T-helper 22 cell (primary cell): ENCODE data around the gene RER1.

ENCODE experiments used
- DNase-seq: peaks from one replicate; pipeline ENCODE4 v3.0.0-alpha.2; 2020; ENCODE audit warnings: low read depth

RER1 gene

DNA sequence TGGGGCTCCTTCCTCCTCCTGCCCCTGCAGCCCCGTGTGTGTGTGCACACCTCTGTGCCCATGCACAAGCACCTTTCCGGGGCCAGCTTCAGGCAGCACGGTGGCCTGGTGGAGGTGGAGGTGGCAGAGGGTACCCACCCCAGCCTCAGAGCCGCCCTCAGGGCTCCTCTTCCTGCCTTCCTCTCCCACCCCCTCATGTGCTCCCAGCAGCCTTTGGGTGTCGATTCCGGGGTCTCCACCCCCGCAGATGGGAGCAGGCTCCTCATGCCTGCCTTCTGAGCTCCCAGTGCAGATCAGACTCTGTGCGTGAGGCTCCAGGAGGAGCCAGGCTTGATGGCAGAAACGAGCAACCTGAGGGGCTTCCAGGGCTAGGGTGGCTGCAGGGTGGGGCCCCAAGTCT is 55.2 kb downstream of the RER1 start:
- DNase-seq: no peak

DNA sequence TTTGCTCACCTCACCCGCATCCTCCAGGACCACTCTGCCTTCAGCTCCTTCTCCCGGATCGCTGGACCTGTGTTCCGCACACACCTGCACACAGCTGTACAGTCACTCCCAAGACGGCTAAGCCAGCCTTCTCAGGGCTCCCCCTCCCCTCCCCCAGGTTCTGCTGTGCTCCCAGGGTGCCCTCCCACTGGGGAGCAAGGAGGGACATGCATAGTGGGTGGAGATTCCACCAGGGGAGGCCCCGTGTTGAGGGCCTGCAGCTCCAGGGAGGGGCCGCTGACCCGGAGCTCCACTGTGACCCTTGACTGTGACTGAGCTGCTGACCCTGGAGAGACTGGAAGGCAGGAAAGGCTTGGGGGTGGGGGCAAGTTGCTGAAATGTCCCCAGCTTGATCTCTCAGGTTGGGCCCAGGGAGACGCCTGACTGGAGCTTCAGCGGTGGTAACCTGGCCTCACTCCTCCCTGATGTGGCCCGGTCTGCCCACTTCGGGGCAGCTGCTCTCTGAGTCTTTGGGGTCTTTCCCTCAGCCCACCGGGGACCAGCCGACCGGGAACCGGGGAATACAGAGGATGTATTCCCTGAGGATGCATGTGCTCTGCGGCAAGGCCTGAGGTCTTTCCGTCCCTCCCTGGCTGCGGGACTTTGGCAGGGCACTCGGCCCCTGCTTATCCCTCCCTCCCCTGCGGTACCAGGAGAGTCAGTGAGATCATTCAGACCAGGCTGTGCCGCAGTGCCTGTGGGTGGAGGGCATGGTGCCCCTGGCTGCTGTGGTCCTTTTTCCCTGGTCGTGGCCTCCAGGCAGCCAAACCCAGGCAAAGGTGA is 55.8 kb downstream of the RER1 start:
- no peak for DNase-seq

DNA sequence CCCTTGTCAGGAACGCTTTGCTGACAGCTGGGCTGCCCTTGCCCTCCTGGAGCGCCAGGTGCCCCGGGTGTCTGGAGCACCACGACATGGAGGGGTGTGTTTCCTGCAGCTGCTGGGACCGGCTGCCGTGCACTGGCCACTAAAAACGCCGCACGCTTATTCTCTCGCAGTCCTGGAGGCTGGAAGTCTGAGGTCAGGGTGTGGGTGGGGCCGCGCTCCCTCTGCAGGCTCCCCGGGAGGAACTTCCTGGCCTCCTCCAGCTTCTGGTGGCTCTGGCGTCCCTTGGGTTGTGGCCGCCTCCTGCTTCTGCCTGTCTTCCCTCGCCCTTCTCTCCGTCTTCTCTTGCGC is 56.4 kb downstream of the RER1 start:
- DNase-seq: no peak

DNA sequence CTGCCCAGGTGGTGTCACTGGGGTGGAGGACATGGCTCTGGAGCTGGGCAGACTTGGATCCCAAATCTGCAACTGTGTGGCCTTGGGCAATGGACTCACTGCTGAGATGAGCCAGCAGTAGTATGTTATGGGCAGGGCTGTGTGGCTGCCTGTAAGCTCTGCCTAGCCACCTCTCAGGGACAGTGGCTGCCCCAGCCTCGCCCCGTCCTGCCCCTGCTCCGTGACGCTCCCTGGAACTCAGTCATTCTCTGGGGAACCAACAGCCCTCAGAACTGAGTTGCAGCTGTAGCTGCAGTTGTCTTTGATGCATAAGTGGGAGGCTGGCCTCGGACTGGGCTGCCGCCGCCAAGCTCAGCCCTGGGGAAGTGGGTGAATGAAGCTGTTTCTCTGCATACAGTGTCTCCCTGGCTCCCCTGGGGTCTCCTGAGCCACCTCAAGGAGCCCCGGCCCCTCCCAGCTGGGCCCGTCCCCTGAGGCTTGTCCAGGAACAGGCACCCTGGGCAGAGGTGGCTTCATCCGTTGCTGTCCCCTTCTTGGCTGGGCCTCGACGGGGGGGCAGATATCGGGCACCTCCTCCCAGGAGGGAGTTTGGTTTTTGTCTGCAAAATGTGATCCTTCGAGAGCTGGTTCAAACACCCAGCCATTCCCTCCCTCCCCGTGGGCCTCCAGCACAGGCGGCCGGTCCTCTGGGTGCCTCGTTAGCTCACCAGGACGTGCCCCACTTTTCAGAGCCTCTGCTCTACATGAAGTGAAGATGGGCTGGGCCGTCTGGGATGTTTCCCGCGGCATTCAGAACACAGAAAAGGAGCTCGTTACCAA is 58.2 kb downstream of the RER1 start:
- no peak for DNase-seq

DNA sequence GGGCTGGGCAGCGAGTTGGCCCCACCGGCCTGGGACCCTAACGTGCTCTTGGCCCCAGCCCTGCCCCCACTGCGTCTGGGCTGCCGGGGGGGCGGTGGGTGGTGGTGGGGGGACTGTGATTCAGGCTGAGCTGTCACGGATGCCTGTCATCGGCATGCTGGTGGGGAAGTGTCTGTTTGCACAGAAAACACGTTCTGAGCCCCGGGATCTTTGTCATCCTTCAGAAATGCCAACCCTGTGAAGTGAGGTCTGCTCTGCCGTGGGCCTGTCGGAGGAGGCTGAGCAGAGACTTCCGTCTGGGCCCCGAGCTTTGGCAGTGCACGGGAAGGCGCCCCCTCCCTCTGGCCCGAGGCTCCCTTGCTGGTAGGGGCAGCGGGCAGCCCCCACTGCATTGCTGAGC is 60.1 kb downstream of the RER1 start:
- no peak for DNase-seq

DNA sequence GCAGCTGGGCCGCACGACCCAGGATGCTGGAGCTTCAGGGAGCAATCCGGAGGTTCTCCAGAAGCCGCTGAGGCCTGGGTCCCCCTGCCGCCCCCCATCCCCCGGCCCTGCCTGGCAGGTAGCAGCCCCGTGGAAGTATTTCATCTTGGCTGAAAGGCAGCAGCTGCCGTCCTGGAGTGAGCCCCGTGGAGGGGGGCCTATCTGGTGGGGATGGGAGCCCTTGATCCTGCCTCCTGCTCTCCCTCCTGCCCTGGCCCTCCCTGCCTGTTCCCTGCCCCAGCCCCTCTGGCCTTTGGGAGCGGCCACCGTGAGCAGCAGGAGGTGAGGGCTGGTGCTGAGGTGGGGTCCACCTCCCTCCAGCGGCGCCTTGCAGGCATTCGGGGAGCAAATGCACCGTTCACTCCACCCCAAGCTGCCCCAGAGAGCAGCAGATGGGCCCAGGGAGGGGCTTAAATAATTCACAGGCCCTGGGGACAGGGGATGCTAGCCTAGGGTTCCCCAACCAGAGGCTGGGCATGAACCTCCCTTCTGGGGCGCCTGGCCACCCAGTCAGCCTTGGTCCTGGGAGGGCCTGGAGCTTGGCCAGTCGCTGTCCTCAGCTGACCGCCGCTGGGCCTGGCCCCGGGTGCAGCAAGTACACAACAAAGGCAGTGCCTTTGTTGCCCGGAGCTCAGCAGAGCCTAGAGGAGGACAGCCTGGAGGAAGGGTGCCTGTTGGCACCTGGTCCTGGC is 60.7 kb downstream of the RER1 start:
- DNase-seq: no peak

DNA sequence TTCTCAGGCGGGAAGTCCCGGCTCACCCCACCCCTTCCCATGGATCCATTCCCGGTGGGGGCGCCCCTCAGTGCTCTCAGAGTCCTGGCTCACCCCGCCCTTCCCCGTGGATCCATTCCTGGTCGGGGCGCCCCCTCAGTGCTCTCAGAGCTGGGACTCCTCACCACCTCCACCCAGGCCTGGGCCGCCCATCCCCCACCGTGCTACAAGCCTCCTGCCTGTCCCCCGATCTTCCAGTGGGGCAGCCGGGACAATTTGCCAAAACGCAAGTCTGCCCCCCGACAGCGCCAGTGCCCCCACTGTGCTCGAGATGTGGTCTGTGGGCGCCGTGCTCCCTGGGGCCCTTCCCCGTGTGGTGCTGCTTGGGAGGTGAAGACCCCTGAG is 61.3 kb downstream of the RER1 start:
- DNase-seq: no peak

DNA sequence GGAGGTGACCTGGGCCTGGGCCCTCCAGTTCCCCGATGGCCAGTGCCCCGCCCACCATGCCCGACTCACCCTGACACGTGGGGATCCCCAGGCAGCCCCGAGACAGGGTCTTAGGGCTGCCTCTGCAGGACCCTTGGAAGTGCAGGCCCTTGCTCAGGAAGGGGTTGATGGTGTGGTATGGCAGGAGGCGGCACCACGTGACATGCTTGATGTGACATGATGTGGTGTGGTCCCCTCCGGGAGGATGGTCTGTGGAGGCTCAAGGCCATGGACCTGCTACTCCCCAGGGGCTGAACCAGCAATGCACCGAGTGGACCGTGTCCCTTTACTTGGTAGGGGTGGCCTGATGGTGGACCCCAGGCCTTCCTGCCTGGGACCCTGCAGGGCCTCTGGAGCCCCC is 62.6 kb downstream of the RER1 start:
- DNase-seq: no peak
